Upper lobe of right lung (tissue), 1 donor: ENCODE data around the gene RNASE13. TPM values are rescaled to one million over a fixed set of nuclear protein-coding genes. Genes with fewer than 3 reads are reported as not detected.

Source experiments
- ATAC-seq: fragments of 200-7000 bp; cut with Tn5 transposase; one replicate; pipeline ENCODE4 v1.9.1; 2020; ENCODE audit warnings: mild to moderate bottlenecking, moderate library complexity
- DNase-seq: peaks from one replicate; pipeline ENCODE4 v3.0.0-alpha.2; 2020
- H3K27ac ChIP-seq: fragments of 200-600 bp; one replicate; pipeline ENCODE4 v1.8.0; 2022
- H3K27me3 ChIP-seq: fragments of 200-600 bp; one replicate; pipeline ENCODE4 v1.8.0; 2022; ENCODE audit warnings: mild to moderate bottlenecking
- H3K36me3 ChIP-seq: fragments of 200-600 bp; one replicate; pipeline ENCODE4 v1.8.0; 2022
- H3K4me1 ChIP-seq: fragments of 200-600 bp; one replicate; pipeline ENCODE4 v1.8.0; 2022
- H3K4me3 ChIP-seq: fragments of 200-600 bp; one replicate; pipeline ENCODE4 v1.8.0; 2022; ENCODE audit warnings: mild to moderate bottlenecking
- H3K9me3 ChIP-seq: fragments of 200-600 bp; one replicate; pipeline ENCODE4 v1.8.0; 2022
- CTCF ChIP-seq: fragments of 200-600 bp; IDR thresholded peaks from one replicate; pipeline ENCODE4 v1.8.0; 2022; ENCODE audit warnings: antibody characterized with exemption
- intact Hi-C: fragments of 100-400 bp; cut with DNase I; formaldehyde crosslinking; loops from one replicate; pipeline ENCODE4 v1.11.0; 2022
- total RNA-seq: library from RNA; stranded (reverse); fragmentation: NEBNext Ultra II Directional; extraction: Animal tissue kit (Norgen Biotek cat#: 25700); gene quantifications from one replicate; pipeline ENCODE4 v1.2.1, GENCODE V29; 2021
- donor health status: DM: no; HTN: yes; CAD: no; lungs with severe emphysema.

Gene RNASE13
- total RNA-seq, 1 donor from 2014 or later, result not detected

DNA sequence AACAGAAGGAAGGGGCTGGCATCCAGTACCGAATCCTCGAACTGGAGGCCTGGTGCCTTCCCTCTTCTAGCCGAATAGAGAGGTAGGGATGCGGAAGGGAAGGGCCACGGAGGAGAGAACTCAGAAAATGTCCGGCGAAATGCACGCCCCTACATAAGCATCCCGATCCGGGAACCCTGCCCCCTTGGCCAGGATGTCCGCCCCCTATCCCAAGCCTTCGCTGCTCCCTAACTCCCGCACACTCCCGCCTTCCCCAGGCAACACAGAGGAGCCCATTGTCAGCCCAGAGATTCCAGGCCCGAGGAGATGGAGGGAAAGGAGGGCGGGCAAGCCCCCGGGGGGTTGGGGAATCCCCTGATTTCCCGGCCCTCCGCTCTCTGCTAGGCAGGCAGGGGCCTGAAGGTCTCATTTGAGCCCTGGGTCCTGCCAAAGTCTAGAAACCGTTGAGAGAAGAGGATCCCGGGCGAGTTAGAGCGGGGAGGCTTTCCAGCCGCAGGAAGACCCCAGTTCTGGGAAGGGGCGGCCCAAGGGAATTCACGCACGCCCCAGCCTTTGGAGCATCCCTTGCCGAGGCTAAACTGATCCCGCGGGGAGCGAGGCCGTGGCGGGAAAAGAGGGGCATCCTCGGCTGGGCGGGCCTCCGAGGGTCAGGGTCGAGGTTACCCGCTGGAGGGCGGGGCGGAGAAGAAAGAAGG lies 34.9 kb upstream of the RNASE13 start:
- intact Hi-C loops, result no loop called here
- Histone ChIP-seq H3K4me3 (peak overlapping the region; percentile 70), H3K27me3 (no peaks in the 10 kb centered on the region), H3K9me3 (no peaks in the 10 kb centered on the region), H3K36me3 (no peaks in the 10 kb centered on the region), H3K4me1 (peaks cover 26% of the 10 kb centered on the region), H3K27ac (peak overlapping the region; percentile 65)
- no peak for TF ChIP-seq CTCF
- DNase-seq, result peak; percentile 72
- no peak for ATAC-seq

DNA sequence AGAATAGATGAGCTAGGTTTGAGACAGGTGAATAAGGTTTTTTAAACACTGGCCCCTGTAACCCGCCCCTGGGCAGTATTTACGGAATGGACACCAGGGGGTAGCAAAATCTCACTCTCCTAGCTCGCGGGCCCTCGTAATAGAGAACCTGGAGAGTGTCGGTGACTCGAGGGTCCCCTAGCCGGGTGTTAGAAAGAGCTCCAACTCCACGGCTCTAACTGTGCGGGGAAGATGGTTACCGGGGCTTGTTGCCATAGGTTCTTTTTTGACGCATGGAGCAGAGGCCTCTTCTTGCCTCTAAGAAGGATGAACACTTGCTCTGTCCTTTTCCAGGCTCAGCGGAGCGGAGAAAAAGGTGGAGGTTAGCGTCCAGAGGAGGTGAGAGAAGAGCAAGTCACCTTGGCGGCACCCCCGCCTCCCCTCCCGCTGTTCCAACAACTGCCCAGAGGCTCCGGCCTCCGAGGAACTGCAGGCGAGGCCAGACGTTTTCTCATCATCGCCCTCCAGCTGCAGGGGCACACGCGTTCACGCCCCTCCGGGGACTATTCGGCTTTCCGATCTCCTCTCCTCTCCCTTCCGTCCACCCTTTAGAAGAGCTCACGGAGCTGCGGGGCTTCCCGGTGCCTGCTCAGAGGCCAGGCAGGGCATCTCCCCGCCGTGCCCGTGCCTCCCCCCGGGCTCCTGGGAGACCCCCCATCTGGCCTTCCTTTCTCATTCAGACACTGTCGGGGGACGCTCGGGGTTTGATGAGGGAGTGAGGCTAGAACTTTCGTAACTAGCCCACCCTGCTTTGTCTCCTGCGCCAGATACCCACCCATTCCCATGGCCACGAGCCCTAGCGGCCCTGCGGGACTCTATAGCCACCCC lies 34.1 kb upstream of the RNASE13 start:
- DNase-seq, result no peak
- ATAC-seq, result peak; percentile 54
- intact Hi-C loops, result no loop called here
- H3K36me3 ChIP-seq, result no peaks in the 10 kb centered on the region
- no peaks in the 10 kb centered on the region for H3K9me3 ChIP-seq
- H3K27ac ChIP-seq, result peak overlapping the region; percentile 65
- TF ChIP-seq CTCF, result peak; percentile 69
- peak overlapping the region; percentile 70 for H3K4me3 ChIP-seq
- peaks cover 26% of the 10 kb centered on the region for H3K4me1 ChIP-seq
- H3K27me3 ChIP-seq, result no peaks in the 10 kb centered on the region

GRCh38 chr14:21066882-21067502 lies 32.4 kb upstream of the RNASE13 start:
- Histone ChIP-seq H3K36me3 (no peaks in the 10 kb centered on the region), H3K4me3 (no peak overlapping the region), H3K27ac (no peak overlapping the region), H3K4me1 (peaks cover 24% of the 10 kb centered on the region), H3K27me3 (no peaks in the 10 kb centered on the region), H3K9me3 (no peaks in the 10 kb centered on the region)
- DNase-seq (no peak), ATAC-seq (no peak)
- no peak for TF ChIP-seq CTCF
- intact Hi-C loops, result no loop called here

DNA sequence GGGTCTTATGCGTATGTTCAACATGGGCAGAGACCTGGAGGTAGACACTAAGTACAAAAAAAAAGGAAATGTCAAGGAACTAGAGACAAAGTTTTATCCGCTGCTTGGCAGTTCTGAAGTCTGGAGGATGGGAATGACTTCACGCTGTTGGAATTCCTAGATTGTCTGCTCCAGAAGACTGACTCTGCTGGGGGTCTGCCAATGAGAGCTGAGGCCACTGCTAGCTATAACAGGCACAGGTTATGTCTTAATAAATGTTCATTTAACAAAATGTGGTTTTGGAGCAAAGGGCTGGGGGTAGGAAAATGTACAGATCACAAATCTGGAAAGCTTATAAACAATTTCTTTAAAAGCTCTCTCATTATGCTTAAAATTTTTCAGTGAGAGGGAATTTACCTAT lies 28.9 kb upstream of the RNASE13 start:
- Histone ChIP-seq H3K9me3 (no peaks in the 10 kb centered on the region), H3K4me3 (no peak overlapping the region), H3K27me3 (no peaks in the 10 kb centered on the region), H3K27ac (no peak overlapping the region), H3K36me3 (no peaks in the 10 kb centered on the region), H3K4me1 (peaks cover under 1% of the 10 kb centered on the region)
- ATAC-seq (no peak), DNase-seq (no peak)
- TF ChIP-seq CTCF, result no peak
- intact Hi-C loops, result no loop called here

GRCh38 chr14:21061347-21061668 lies 26.7 kb upstream of the RNASE13 start:
- intact Hi-C loops, result no loop called here
- TF ChIP-seq CTCF, result no peak
- no peak for ATAC-seq
- H3K36me3 ChIP-seq, result no peaks in the 10 kb centered on the region
- H3K27ac ChIP-seq, result no peak overlapping the region
- no peaks in the 10 kb centered on the region for H3K9me3 ChIP-seq
- no peaks in the 10 kb centered on the region for H3K4me1 ChIP-seq
- DNase-seq, result no peak
- H3K27me3 ChIP-seq, result no peaks in the 10 kb centered on the region
- no peak overlapping the region for H3K4me3 ChIP-seq
